ENCODE data around the gene MX1. TPM values are rescaled to one million over a fixed set of nuclear protein-coding genes. Genes with fewer than 3 reads are reported as not detected.

MX1 gene
- total RNA-seq, 1 donor from 2014 or later: 25.0 TPM

DNA sequence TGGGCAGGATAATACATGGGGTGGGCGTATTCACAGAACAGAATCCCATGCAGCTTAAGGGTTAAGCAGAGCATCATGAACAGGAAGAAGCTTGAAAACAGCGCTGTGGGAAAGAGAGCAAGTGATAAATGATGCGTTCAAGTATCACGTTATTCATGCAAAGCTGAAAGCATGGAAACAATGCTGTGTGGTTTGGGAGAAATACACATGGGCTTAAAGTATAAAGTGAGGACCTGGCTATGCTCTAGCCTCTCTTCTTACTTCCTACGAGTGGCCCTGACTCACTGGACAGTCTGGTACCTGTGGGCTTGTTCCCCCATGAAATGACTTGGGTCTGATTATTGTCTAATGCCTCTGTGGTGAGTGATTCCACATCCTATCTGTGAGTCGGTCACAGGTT is 56.3 kb downstream of the MX1 start:
- DNase-seq (ENCODE audit: low read depth): no peak
- TF ChIP-seq, protein P1, sequence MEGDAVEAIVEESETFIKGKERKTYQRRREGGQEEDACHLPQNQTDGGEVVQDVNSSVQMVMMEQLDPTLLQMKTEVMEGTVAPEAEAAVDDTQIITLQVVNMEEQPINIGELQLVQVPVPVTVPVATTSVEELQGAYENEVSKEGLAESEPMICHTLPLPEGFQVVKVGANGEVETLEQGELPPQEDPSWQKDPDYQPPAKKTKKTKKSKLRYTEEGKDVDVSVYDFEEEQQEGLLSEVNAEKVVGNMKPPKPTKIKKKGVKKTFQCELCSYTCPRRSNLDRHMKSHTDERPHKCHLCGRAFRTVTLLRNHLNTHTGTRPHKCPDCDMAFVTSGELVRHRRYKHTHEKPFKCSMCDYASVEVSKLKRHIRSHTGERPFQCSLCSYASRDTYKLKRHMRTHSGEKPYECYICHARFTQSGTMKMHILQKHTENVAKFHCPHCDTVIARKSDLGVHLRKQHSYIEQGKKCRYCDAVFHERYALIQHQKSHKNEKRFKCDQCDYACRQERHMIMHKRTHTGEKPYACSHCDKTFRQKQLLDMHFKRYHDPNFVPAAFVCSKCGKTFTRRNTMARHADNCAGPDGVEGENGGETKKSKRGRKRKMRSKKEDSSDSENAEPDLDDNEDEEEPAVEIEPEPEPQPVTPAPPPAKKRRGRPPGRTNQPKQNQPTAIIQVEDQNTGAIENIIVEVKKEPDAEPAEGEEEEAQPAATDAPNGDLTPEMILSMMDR (conservative IDR thresholded peaks at IDR 0.05; ENCODE audit: low read depth, low read length): no peak
- H3K4me3 ChIP-seq (ENCODE audit: low read depth, low read length): no peak overlapping the region

DNA sequence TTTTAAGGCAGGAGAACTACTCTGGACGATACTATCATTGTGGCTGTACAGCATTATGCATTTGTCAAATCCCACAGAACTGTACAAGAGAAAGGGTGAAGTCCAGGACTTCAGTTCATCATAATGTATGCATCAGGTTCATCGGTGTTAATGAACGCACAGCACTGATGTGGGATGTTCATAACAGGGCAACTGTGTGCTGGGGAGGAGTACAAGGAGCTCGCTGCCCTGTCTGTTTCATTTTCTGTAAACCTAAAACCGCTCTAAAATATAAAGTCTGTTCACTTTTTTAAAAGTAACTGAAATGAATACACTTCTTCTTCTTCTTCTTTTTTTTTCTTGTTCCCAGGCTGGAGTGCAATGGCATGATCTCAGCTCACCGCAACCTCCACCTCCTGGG is 56.9 kb downstream of the MX1 start:
- H3K4me3 ChIP-seq (ENCODE audit: low read depth, low read length): no peak overlapping the region
- no peak for DNase-seq (ENCODE audit: low read depth)
- TF ChIP-seq, protein P1 (conservative IDR thresholded peaks at IDR 0.05; ENCODE audit: low read depth, low read length): no peak

DNA sequence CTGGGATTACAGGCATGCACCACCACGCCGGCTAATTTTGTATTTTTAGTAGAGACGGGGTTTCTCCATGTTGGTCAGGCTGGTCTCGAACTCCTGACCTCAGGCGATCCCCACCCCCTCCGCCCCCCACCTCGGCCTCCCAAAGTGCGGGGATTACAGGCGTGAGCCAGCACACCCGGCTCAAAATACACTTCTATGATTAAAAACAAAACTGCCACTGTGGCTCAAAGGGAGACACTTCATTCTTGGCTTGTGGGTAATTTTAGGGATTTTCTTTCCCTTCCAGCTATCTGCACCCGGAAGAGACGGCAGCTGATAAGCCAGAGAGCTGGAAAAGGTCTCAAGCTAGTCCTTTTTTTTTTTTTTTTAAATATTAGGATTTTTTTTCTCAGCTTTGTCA is 57.4 kb downstream of the MX1 start:
- no peak for DNase-seq (ENCODE audit: low read depth)
- H3K4me3 ChIP-seq (ENCODE audit: low read depth, low read length): no peak overlapping the region
- TF ChIP-seq, protein P1 (conservative IDR thresholded peaks at IDR 0.05; ENCODE audit: low read depth, low read length): no peak

DNA sequence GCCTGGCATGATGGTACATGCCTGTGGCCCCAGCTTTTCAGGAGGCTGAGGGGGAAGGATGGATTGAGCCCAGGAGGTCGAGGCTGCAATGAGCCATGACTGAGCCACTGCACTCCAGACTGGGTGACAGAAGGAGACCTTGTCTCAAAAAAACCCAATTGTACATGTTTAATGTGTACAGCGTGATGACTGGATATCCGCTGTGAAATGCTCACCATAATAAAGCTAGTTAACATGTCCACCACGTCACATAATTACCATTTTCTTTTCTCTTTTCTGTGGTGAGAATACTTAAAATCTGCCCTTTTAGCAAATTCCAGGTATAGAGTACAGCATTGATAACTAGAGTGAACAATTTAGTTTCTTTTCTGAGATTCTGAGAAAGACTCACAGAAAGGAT is 57.9 kb downstream of the MX1 start:
- TF ChIP-seq, protein P1 (conservative IDR thresholded peaks at IDR 0.05; ENCODE audit: low read depth, low read length): no peak
- DNase-seq (ENCODE audit: low read depth): no peak
- no peak overlapping the region for H3K4me3 ChIP-seq (ENCODE audit: low read depth, low read length)

DNA sequence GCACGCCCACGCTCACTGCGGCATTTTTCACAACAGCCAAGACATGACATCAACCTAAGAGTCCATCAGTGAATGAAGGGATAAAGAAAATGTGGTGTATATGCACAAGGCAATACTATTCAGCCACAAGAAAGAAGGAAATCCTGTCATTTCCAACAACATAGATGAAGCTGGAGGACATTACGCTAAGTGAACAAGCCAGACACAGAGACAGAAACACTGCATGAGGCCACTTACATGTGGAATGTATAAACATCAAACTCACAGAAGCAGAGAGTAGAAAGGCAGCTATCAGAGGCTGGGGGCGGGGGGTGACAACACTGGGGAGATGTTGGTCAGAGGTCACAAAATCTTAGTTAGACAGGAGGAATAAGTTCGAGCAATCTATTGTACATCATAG is 61.0 kb downstream of the MX1 start:
- TF ChIP-seq, protein P1 (conservative IDR thresholded peaks at IDR 0.05; ENCODE audit: low read depth, low read length): no peak
- H3K4me3 ChIP-seq (ENCODE audit: low read depth, low read length): no peak overlapping the region

GRCh38 chr21:41488080-41488479 is 62.0 kb downstream of the MX1 start:
- TF ChIP-seq, protein P1 (conservative IDR thresholded peaks at IDR 0.05; ENCODE audit: low read depth, low read length): no peak
- no peak overlapping the region for H3K4me3 ChIP-seq (ENCODE audit: low read depth, low read length)
- no peak for DNase-seq (ENCODE audit: low read depth)

More for the DNA sequence above, 61.0 kb downstream of the MX1 start:
- DNase-seq (ENCODE audit: low read depth): no peak

DNA sequence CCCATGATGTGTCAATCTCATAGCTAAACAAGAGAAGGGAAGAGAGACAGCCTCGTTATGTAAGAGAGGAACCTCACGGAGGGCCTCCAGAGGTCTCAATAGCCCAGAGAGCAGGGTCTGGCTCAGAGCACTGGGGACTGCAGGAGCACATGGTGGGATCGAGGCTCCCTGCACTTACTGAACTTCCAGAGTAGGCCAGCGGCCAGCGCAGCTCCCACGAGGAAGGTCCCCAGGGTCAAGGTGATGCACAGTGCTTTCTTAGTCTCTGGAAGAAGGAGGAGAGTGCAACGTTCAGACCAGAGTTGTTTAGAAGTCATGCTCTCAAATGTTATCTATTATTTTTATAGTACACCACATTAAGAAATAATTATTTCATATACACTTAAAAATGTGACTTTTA is 63.3 kb downstream of the MX1 start:
- no peak for DNase-seq (ENCODE audit: low read depth)
- TF ChIP-seq, protein P1 (conservative IDR thresholded peaks at IDR 0.05; ENCODE audit: low read depth, low read length): no peak
- no peak overlapping the region for H3K4me3 ChIP-seq (ENCODE audit: low read depth, low read length)
